ENCODE measurements around the gene MICA.

Gene MICA

GRCh38 chr6:31403283-31404060 is at the start of gene MICA (continued):
- TF ChIP-seq SP2 (tag by site-specific recombination; IDR thresholded peaks at IDR 0.05) (peak; percentile 84), TRIM28 (IDR thresholded peaks at IDR 0.05; ENCODE audit: borderline replicate concordance, low read length) (no peak), GLI4 (tag by site-specific recombination; IDR thresholded peaks at IDR 0.05) (0 out of 2 replicates have a peak, but pooled peaks have one; percentile 68), SCRT1 (tag by site-specific recombination; IDR thresholded peaks at IDR 0.05; ENCODE audit: borderline replicate concordance) (no peak), ZNF248 (tag by site-specific recombination; IDR thresholded peaks at IDR 0.05) (no peak), ZNF768 (tag by site-specific recombination; IDR thresholded peaks at IDR 0.05) (no peak), ZBTB1 (tag by site-specific recombination; IDR thresholded peaks at IDR 0.05) (no peak), ZNF707 (tag by site-specific recombination; IDR thresholded peaks at IDR 0.05) (no peak; the same call in 1 of the 2 replicates), PRDM1 (tag by site-specific recombination; IDR thresholded peaks at IDR 0.05) (peak; percentile 91), ZNF561 (tag by site-specific recombination; IDR thresholded peaks at IDR 0.05; ENCODE audit: borderline replicate concordance) (peak; percentile 64; the same call in 1 of the 2 replicates), ZNF214 (tag by site-specific recombination; IDR thresholded peaks at IDR 0.05; ENCODE audit: borderline replicate concordance) (no peak), ZNF221 (tag by site-specific recombination; IDR thresholded peaks at IDR 0.05; ENCODE audit: borderline replicate concordance) (no peak), ZNF266 (tag by site-specific recombination; IDR thresholded peaks at IDR 0.05; ENCODE audit: low read depth) (no peak), ZNF544 (tag by site-specific recombination; IDR thresholded peaks at IDR 0.05) (no peak), ZNF571 (tag by site-specific recombination; IDR thresholded peaks at IDR 0.05) (no peak), ZNF830 (tag by site-specific recombination; IDR thresholded peaks at IDR 0.05; ENCODE audit: low read depth) (no peak), ZNF658 (tag by site-specific recombination; IDR thresholded peaks at IDR 0.05) (no peak), ZNF133 (tag by site-specific recombination; IDR thresholded peaks at IDR 0.05) (no peak), ZNF514 (tag by site-specific recombination; IDR thresholded peaks at IDR 0.05) (no peak), ZNF19 (tag by site-specific recombination; IDR thresholded peaks at IDR 0.05; ENCODE audit: low read depth) (no peak), ZNF596 (tag by site-specific recombination; IDR thresholded peaks at IDR 0.05) (no peak), ZNF354C (tag by site-specific recombination; IDR thresholded peaks at IDR 0.05; ENCODE audit: borderline replicate concordance, low read depth) (no peak), ZNF169 (tag by site-specific recombination; IDR thresholded peaks at IDR 0.05) (no peak), KLF17 (tag by site-specific recombination; IDR thresholded peaks at IDR 0.05) (peak; percentile 56), ZNF223 (tag by site-specific recombination; IDR thresholded peaks at IDR 0.05) (no peak; the same call in 1 of the 2 replicates), ZIC2 (tag by site-specific recombination; IDR thresholded peaks at IDR 0.05) (peak; percentile 23; the same call in 1 of the 2 replicates), ZNF560 (tag by site-specific recombination; IDR thresholded peaks at IDR 0.05; ENCODE audit: borderline replicate concordance) (no peak), ZNF391 (tag by site-specific recombination; IDR thresholded peaks at IDR 0.05; ENCODE audit: borderline replicate concordance, low read depth) (no peak), ZNF146 (tag by site-specific recombination; IDR thresholded peaks at IDR 0.05) (peak; percentile 12; the same call in 1 of the 2 replicates), ZNF132 (tag by site-specific recombination; IDR thresholded peaks at IDR 0.05; ENCODE audit: borderline replicate concordance) (no peak), GFI1B (tag by site-specific recombination; IDR thresholded peaks at IDR 0.05) (no peak), YY2 (tag by site-specific recombination; IDR thresholded peaks at IDR 0.05) (no peak; the same call in 1 of the 2 replicates), ZBTB11 (tag by site-specific recombination; conservative IDR thresholded peaks at IDR 0.05; ENCODE audit: low read depth) (peak; percentile 87), ZNF785 (tag by site-specific recombination; IDR thresholded peaks at IDR 0.05) (no peak), ZNF580 (tag by site-specific recombination; IDR thresholded peaks at IDR 0.05) (no peak)
